GM18502 (cell line): ENCODE measurements around the gene TMED4.

ENCODE experiments used
- ATAC-seq: cut with Tn5 transposase; IDR thresholded peaks from one replicate; pipeline ENCODE4 v1.9.1; 2021; ENCODE audit warnings: mild to moderate bottlenecking; ENCODE audit not compliant: unreplicated experiment, poor library complexity

Gene TMED4

DNA sequence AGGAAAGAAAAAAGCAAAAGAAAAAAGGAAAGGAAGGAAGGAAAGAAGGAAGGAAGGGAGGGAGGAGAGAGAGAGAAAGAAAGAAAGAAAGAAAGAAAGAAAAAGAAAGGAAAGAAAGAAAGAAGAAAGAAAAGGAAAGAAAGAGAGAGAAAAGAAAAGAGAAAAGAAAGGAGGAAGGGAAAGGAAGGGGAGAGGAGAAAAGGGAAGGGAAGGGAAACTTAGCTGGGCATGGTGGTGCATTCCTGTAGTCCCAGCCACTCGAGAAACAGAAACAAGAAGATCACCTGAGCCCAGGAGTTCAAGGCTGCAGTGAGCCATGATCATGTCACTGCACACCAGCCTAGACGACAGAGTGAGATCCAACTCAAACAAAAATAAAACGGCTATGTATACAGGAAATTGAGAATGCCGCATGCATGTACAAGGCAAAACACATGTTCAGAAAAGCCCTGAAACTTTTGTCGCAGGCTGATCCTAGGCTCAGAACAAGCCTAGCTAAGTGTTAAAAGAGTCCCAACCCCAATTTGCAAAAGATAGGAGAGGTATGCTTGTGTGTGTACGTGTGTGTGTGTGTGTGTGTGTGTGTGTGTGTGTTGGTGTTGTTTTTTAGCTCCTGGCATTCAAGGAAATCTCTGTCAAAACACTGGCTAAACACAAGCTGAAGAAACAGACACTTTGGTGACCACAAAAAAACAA, 34.3 kb downstream of the TMED4 start:
- no peak for ATAC-seq

DNA sequence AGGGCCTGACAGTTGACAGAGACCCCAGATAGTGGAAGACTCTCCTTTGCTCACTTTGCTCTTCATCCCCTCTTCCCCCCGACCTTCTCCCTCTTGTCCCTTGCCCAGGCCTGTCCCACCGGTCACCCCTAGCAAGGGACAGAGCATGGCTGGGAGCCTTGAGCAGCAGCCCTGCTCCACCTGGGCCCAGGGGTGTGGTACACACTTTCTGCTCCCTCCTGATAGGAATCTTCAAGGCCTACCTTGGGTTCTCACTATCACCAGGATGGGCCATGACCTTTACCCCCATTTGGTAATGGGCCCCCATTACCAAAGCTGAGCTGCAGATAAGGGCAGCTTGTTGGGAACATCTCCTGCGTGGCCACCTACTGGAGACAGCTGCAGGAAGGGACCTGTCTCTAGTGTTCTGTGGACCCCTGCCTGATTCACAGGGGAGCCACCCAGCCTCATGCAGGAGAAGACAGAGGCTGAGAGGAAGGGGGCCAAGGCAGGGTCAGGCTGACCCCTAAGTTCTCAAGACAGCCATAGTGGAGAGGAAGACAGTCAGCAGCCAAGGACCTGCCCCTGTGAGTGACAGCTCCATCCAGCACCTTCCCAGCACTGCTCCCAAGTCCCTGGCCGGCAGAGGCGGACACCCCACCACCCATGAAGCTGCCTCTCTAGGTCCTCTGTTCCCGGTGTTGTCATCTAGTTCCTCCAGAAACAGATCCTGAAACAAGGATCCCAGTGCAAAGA, 40.0 kb downstream of the TMED4 start:
- ATAC-seq = no peak

DNA sequence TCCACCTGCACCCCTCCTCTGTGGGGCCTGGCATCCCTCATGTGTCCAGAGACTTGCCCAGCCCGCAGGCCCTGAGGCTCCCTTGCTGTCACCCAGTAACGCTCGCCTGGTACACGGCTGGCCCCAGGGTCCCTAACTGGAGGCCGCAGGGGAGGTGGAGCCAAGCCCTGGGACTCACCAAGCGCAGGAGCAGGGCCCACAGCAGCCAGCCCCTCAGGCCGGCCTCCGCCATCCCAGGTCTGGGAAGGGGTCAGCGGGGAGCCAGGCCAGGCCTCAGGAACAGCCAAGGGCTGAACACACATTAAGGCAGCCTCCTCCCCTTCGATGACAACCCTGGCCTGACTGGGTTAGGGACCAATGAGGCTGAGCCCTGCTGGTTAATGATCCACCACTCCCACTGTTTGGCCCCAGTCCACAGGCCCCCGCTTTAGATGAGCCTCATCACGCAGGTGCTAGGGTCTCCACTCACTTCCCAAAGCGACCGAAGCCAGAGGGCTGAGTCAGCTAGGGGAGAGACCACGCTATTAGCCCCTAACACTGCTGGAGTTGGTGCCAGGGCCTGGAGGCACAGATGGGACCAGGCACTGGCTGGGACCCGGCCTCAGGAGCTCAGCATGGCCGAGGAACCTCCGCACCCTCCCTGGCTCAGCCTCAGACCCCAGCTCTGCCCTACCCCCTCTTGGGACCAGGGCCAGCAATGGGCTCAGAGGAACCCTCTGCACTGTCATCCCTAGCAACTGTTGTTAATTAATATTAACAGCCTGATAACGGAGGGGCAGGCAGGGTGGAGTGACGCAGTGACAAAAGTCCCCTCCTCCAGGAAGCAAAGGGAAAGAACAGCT, 40.8 kb downstream of the TMED4 start, which contains the start of gene NPC1L1:
Gene NPC1L1 (minus strand): TSS at position 303 of the 842 bp plus-strand sequence. CDS start 71 bp downstream, at position 232.
- no peak for ATAC-seq

DNA sequence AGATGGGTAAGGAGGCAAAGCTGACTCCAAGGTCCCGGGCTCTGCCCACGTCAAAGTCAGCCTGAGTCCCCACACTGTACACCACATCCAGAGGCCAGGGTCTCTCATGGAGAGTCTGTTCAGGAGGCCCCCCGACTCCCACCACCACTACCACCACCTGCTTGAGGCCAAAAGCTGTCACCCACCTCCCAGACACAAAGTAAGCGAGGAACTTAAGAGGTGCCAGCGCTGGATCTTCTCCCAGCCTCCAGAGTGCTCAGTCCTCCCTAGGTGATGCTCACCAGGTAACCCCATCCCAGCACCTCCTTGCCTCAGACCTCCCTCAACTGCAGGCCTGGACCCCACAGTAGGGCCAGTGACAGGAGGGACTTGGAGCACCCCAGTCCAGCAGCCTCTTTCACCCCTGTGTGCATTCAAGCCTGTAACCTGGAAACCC, 41.4 kb downstream of the TMED4 start:
- ATAC-seq = no peak

DNA sequence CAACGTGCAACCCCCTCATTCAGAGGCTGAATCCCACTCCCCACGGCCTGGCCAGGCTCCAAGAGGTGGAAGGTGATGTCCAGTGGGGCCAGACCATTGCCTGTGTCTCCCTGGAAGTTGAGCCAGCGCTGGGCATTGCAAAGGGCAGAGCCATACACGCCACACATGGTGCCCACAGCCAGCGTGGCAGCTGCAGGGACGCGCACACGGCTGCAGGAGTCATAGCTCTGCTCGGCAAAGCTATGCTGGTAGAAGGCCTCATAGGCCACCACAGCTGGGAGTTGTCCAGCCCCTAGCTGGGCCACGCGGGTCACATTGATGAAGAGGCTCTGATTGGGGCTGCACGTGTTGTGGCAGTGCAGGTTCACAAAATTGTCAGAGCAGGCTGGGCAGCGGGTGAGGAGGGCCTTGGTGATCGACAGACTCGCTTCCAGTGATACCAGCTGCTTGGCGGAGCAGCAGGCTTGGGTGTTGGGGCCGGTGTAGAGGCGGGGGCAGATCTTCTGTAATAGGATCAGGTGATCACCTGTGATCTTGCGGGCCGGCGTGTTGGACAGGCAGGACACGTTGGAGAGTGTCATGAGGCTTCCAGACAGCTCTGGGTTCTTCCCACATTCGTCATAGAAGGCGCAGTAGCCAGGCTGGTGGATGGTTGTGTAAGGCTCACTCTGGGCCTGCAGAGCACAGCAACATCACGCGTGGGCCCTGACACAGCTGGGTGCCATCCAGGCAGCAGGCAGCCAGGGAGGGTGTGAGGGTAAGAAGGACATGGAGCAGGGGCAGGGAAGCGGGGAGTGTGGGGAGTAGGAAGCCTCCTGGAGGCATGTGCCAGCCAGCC, 42.1 kb downstream of the TMED4 start:
- no peak for ATAC-seq

DNA sequence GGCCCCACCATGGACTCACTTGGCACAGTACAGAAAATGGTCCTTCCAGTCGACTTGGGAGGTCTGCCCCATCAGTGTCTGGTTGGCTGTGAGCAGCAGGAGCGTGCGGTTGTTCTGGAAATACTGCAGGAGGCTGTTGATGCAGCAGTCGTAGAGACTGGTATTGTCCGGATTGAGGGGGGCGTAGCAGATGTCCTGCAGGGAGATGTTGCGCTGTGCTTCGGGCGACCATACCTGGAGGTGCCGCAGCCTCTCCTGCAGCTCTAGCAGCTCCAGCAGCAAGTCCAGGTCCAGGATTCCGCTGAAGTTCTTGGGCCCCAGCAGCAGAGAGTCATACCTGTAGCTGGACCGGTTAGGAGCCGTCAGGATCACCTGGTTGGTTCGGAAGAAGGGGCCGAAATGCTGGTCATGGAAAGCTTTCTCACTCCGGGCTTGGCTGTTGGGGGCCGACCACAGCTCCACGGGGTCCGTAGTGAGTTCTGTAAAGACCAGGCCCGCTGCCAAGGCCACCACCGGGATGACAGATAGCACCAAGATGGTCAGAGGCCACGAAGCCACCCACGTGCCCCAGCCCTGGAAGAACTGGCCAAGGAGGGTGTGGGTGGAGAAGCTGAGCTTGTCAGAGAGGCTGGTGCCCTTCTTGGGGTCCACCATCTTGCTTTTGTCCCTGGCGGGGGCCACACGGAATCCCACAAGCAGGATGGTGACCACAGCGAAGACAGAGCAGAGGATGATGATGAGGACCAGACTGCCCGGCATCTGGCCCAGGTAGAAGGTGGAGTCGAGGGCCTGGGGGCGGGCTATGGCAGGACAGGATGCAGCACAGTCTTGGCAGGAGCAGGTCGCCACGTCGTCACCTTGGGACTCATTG, 43.0 kb downstream of the TMED4 start:
- no peak for ATAC-seq

DNA sequence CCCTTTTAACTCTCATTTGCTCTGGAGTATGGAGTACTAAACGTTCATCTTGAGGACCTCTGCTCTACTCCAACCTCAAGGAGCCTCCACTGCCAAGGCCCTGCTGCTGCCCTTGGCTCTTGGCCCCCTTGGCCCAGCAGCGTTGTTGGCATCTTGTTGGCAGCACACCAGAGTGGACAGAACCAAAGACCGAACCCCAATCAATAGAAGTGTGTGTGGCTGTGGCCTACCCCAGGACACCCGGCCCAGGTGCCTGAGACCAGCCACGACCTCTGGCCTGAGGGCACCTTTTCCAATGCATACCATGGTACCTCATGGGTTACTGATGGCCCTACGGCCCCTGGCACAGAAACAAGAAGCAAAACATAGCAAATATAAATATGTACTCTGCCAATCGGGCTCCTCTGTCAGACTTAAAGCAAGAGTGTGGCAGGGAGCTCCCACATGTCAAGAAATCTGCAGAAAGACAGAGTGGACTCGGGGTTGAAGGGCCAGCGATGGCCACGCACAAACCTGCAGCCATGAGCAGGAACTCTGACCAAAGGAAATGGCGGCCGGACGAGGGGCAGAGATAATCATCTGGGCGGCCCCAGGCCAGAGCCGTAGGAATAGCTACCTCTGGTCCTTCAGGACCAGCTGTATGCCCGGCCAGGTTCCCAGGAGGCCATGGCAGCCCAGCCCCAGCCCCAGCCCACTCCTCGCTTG, 43.8 kb downstream of the TMED4 start:
- no peak for ATAC-seq

DNA sequence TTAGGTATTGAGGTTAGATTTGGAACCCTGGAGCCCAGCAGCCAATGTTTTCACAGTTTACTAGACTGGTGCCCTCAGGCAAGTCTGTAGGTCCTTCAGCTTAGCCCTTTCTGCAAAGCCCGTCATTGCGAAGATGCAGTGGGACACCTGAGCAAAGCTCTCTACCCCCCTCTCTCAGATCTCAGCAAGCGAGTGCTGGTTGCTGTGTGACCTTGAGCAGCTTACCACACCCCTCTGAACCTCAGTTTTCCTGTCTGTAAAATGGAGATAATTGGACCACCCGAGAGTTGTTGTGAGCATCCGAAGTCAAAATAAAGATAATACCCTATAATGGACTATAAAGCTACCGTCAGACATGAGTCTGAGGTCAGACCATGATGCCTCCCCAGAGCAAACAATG, 44.6 kb downstream of the TMED4 start:
- no peak for ATAC-seq

DNA sequence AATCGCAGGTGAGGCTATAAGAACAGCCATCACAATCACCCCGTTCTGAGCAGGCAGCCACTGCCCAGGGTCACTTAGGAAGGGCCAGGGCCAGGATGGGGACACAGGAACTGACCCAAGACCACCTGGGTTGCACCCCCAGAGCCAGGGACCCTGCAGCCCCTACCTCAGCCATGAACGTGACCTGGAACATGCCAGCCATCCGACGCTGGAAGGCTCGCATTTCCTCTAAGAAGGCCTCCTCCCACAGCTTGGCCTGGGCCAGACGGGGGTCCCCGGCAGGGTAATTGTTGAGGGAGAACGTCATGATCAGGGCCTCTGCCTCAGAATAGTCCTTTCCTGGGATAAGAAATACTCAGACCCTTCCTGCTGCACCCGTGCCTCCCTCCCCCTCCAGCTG, 45.9 kb downstream of the TMED4 start:
- no peak for ATAC-seq

DNA sequence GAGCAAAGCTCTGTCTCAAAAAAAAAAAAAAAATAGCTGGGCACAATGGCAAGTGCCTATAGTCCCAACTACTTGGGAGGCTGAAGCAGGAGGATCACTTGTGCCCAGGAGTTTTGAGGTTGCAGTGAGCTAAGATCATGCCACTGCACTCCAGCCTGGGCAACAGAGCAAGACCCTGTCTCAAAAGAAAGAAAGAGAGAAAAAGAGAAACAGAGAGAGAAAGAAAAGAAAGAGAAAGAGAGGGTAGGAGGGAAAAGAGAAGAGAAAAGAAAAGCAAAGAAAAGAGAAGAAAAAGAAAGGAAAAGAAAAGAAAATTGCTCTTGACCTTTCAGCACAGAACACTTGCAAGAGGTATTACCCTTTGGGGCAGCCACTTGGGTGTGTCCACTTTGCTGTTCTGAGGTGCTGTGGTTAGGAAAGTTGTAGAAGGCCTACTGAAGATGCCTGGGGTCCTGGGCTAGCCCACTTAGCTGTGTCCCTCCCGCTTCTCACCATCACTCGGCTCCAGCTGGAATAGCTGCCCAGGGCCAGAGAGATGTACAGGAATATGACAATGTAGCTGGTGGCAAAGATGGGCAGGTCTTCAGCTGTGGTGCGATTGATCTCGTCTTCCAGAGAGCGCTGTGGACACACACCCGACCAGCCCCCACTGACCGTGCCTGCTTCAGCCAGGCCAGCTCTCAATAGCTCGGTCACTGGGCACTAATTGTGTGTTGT, 46.5 kb downstream of the TMED4 start:
- no peak for ATAC-seq

DNA sequence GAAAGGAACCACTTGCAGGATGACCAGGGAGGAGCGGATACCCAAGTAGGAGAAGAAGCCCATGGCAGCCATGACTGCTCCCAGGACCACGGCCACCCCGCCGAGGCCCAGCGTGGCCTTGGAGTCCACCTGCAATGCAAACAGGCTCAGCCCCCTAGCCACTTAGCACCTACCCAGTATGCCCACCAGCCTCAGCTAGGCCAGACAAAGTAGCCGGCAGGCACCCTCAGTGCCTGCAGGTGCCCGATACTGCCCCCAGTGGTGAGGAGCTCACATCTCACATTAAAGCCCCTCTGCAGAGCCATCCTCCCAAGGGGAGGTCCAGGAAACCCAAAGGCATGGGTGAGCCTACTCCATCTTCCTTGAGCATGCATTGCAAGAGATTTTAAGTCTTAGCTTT, 47.5 kb downstream of the TMED4 start:
- ATAC-seq = no peak

DNA sequence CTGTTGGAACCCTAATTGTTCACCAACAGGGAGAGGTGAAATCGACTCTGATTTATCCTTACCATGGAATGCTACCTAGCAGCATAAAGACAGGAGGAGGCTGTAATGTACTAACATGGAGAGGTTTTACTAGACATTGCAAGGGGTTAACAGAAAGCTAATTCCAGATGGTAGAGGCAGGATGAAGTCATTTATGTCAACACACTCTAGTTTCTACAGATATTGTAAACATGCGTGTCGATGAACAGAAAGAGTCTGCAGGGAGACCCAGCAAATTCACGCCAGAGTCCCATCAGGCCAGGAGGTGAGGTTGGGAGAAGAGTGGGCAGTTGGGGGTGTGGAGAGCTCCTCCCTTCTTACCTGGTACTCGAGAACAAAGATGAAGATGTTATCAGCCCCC, 47.9 kb downstream of the TMED4 start:
- ATAC-seq = no peak

DNA sequence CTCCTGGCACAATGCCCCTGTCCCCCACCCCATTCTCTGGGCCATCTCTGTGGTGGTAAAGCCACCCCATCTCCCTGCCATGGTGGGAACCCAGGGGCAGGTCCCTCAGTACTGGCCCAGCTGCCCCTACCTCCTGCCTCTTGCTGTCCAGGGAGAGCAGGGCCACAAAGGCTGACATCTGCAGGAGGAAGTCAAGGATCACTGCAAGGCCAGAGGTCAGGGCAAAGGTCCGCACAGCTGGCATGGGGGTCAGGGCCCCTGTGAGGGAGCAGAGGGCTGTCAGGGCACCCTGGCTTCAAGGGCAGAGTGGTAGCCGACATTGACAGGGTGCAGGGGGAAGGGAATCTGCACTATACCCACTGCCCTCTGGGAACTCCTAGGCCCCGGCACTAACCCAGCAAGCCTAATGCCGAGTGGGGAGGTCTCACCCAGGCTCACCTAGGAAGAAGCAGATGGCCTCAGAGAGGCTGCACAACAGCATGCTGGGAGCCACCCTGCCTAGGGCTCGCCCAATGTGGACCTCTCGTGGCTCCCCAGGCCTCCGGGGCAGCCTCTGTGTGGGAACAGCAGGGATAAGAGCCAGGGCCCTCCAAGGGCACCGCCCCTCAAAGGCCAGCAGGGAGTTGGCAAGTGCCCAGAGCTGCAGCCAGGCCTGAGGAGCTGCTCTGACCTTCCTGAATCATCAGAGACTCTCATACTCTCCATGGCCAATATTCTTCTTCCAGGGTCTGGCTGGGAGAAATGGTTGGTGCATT, 48.6 kb downstream of the TMED4 start:
- no peak for ATAC-seq

DNA sequence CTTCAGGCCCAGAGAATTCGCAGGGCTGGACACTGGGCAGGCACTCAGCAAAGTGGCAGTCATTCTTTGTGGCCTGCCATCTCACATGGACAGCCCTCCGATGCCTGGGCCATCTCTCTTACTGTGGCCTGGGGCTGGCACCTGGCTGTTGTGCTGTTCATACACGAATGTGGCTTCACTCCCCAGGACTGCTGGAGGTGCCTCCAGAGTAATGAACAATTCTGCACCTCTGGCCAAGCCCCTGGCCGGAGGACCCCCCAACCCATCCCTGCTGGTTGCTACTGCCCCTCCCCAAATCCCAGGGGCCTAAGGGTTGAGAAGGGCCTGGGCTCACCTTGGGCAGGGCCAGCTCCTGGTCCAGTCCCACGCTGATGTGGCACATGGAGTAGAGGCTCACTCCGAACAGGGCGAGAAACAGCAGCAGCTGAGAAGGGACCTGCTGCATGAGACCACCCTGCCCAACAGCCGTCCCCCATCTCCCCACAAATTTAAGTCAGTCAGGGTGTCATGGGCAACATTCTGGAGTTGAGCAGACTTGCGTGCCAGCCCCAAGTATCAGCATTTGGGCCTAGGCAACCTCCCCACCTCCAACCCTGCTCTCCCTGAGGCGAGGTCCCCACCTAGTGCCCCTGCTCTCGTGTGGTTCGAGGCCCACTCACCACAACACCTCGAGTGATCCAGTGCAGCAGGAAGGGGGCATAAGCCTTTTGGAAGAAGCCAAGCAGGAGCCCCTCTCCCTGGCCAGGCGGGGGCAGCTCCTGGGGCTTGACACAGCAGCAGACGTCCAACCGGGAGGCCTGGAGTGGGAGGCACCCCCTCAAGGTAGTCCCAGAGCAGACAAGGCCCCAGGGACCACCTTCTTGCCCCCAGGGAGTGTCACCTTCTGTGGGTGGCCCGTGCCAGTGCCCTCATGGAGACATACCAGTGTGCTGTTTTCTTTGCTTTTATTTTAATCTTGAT, 50.3 kb downstream of the TMED4 start:
- ATAC-seq = no peak

DNA sequence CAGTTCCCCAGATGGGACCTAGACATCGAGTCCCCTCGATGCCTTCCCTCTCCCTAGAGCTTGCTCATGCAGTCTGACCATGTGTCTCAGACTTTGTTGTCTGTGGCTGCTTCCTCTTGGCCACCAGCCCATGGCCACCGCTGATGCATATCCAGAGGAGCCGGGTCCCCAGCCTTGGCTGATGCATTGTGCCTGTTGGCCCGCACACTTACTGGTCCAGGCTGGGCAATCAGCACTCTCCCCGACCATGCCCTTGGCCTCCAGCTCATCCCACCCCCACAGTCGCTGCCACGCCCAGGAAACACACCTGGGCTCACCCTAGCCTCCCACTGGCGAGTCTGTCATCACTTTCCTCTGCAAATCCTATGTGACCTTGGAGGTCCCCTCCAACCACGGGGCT, 51.0 kb downstream of the TMED4 start:
- ATAC-seq = no peak
